HG02885 (cell line): ENCODE data around the gene PEAK3.

Source experiments
- ATAC-seq: cut with Tn5 transposase; IDR thresholded peaks from one replicate; pipeline ENCODE4 v1.9.1; 2021; ENCODE audit warnings: mild to moderate bottlenecking; ENCODE audit not compliant: unreplicated experiment, poor library complexity

The PEAK3 gene

GRCh38 chr19:2317300-2317699 lies 35.3 kb upstream of the PEAK3 start:
- ATAC-seq, result no peak

DNA sequence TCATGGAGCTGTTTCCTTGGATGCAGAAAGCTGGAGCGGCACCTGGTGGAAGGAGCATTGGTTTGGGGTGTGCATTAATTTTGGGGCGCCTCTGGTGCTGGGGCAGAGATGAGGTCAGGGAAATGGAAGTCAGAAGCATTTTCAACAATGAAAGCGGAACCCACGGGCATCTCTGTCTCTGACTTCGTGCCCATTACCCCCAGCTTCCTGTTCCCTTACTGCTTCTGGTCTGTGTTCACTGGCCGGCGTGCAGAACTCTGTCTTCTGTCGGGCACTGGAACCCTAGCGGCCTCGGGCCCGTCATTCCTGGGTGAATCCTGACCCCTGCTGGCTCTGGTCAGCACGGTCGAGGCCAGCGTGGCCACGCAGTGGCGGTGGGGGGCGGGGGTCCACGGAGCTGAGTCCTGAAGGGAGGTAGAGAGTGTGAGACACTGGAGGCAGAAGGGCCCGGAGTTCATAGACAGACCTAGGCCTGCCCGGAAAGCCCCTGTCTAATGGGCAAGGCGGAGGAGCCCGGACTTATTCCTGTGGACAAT lies 33.9 kb upstream of the PEAK3 start:
- ATAC-seq, result no peak

GRCh38 chr19:2315121-2315817 lies 33.3 kb upstream of the PEAK3 start:
- no peak for ATAC-seq

GRCh38 chr19:2312820-2313501 lies 31.0 kb upstream of the PEAK3 start:
- no peak for ATAC-seq

GRCh38 chr19:2311093-2311492 lies 29.1 kb upstream of the PEAK3 start:
- no peak for ATAC-seq

DNA sequence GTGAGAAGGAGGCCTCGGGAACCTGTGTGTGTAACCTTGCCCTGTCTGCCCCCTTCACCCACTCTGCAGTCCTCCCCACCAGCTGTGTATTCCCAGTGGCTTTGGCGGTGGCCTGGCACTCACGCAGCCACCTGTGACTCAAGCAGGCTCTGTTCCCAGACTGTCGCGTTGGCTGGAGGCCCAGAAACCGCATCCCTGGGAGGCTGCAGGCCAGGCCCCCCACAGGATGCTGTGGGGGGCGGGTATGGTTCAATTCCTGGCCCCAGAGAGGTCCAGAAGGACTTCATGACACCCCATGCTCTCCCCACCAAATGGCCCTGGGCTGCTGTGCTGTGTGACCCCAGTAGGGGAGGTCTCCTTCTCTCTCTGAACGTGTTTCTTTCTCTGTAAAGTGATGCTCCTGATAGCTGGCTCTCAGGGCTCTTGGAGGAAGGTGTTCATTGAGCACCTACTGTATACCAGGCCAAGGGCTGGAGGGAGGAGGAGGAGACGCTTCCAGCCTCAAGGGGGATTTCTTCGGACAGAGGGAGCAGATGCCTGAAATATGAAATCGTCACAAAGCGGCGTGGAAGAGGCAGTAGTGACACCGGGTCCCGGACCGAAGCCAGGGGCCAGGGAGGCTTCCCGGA lies 27.9 kb upstream of the PEAK3 start:
- no peak for ATAC-seq

DNA sequence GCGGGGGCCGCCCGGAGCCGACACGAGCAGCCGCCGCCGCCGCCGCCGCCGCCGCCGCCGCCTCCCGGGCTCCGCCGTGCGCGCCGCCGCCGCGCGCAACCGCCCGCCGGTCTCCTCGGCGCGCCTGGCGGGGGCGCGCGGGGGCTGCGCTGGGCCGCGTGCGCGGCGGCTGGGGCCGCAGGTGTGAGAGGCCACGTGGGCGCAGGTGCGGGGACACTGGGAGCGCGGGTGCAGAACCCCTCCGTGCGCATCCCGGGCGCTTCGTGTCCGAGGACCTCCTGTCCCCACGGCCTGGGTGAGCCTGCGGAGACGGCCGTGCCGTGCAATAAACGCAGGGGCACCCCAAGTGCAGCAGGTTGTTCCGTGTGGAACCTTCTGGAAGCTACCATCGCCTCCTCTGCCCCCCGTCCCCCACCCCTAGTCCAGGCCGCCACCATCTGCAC lies 26.2 kb upstream of the PEAK3 start, which contains the start of gene LINGO3:
LINGO3 (minus strand) TSS at position 41 of the 443 bp plus-strand sequence. CDS start 16,378 bp downstream, outside the sequence.
- no peak for ATAC-seq

DNA sequence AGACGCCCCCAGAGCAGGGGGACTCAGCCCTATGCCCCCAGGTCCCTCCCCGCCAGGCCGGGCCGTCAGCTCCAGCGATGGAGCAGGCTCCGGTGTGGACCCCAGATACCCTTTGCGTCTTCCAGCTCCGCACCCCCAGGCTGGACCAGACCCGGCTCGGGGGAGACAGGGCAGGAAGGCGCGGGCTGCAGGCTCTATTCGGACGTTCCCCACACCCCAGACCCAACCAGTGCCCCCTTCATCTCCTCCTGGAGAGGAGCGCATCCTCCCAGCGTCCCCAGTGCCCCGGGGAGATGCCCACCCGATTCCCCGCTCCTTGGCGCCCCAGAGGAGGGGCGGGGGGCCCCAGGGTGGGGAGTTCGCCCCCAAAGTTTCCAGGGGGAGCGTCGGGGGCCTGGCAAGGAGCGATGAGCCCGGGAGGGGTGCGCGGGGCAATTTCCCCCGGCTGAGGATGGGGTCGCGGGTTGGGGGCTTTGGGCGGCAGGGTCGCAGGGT lies 25.6 kb upstream of the PEAK3 start:
- ATAC-seq, result no peak

GRCh38 chr19:2306971-2307370 lies 25.0 kb upstream of the PEAK3 start:
- no peak for ATAC-seq

DNA sequence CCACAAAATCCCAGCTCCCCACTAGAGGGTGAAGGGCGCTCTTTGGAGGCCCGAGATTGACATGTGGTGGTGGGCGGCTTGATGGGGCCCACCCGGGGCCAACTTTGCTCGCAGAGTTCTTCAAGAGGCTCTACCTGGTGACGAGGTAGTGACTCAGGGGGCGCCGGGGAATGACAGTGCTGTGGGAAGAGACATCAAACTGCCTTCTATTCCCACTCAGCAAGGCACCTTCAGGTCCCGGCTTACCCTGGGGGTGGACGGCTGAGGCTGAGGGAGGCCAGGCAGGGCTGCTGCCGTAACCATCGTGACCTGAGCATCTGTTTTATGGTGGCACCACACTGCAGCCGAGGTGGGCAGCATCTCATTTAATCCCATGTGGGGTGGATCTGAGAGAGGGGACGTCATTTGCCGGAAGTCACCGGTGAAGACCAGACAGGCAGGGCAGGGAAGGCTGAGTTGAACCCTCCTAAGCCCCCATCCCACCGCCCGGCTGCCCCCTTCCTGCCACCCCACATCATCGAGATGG lies 24.4 kb upstream of the PEAK3 start:
- ATAC-seq, result no peak

DNA sequence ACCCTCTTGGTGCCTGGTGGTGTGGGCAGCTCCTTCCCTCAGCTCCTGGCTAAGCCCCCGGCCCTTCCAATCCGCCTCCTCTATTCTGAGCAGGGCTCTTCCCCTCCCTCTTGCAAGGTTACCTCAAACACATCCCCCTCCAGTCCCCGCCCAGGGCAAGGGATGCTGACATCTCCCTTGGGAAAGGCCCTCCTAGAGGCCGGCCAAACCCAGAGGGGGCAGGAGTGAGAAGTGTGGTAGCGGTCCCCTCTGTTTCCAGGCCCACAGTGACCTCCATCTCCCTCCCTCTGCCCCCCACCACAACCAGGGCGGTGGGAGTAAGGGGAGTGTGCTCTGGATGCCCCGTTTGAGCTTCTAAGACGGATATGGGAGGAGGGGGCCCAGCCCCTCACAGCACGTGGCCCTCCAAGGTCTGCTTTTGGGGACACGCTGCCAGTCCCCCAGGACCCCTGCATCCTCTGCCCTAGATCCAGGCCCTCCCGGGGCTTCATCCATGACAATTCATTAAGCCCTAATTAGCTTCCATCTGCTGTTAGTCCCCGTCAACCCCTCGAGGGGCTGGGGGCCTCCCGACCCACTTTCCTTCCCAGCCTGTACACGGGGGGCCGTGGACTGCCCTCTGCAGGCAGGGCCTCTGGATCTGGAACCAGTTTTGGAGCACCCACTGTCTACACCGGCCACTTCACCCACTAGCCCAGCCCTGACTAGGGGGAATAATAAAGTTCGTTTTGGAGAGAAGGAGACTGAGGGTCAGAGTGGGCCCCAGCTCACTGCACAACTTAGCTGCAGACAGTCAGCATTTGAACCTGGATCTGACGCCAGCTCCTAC lies 23.7 kb upstream of the PEAK3 start:
- no peak for ATAC-seq

GRCh38 chr19:2303211-2303798 lies 21.3 kb upstream of the PEAK3 start:
- no peak for ATAC-seq

GRCh38 chr19:2302319-2303210 lies 20.6 kb upstream of the PEAK3 start:
- no peak for ATAC-seq

DNA sequence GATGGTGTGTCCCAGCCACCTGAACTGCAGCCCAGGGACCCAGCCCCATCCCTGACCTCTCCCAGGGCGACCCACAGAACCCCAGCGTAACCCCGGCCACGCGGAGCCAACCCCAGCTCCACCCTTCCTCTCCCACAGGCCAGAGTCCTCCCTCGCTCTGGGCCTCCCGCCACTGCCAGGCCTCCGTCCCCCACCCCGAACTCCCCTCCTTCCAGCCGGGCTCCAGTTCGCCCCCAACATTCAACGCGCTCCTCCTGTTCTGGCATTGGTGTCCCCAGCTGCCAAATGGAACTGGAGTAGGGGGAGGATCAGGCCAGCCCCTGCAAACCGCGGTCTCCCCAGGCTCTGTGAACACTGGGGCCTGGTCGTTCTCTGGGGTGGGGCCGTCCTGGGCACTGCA lies 18.6 kb upstream of the PEAK3 start:
- ATAC-seq, result no peak

GRCh38 chr19:2296141-2296540 lies 14.2 kb upstream of the PEAK3 start:
- ATAC-seq, result no peak

GRCh38 chr19:2294687-2295335 lies 12.8 kb upstream of the PEAK3 start:
- ATAC-seq, result no peak

- no peak for ATAC-seq
These were observed 9.3 kb upstream of the PEAK3 start for GRCh38 chr19:2291185-2291751.
